ENCODE measurements around the gene OLFML3. TPM values are rescaled to one million over a fixed set of nuclear protein-coding genes. Genes with fewer than 3 reads are reported as not detected.
"Not testable (repeated sequence)": the region's sequence is repeated elsewhere in the genome, so short reads cannot be mapped to it uniquely, and the experiment has no call there.

The OLFML3 gene
- total RNA-seq, 3 donors from 2014 or later (not counting 1 experiment from before 2014, with no cell fraction given), result 0.16 TPM; not detected in 2

DNA sequence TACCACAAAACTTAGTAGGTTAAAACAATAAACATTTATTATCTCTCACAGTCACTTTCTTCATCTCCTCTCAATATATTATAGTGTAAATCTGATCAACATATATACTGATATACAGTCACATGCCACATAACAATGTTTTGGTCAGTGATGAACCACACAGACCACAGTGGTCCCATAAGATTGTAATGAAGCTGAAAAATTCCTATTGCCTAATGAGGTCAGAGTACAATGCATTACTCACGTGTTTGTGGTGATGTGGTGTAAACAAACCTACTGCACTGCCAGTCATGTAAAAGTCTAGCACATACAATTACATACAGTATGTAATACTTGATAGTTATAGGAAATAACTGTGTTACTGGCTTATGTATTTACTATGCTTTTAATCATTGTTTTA is 30.1 kb downstream of the OLFML3 start:
- no peak overlapping the region for H3K27ac Mint-ChIP-seq
- Histone ChIP-seq H3K9me3 (ENCODE audit: control insufficient read depth, insufficient read depth, low read length) (no peaks in the 10 kb centered on the region), H3K4me3 (ENCODE audit: low read length) (no peak overlapping the region), H3K27ac (ENCODE audit: low read length) (no peak overlapping the region), H3K36me3 (ENCODE audit: control insufficient read depth, insufficient read depth, low read length) (no peaks in the 10 kb centered on the region), H3K27me3 (ENCODE audit: control insufficient read depth, insufficient read depth, low read length) (peaks cover 1% of the 10 kb centered on the region), H3K4me1 (ENCODE audit: control insufficient read depth, insufficient read depth, low read length) (no peaks in the 10 kb centered on the region)
- WGBS (ENCODE audit: insufficient coverage), result no CpG with 5 or more reads among the region's 1 CpG
- TF ChIP-seq CTCF (IDR thresholded peaks at IDR 0.05), result no peak
- no peak for DNase-seq
- peaks cover 6 to 17% of the 10 kb centered on the region in 2 donors for H3K4me1 Mint-ChIP-seq
- peaks cover 8 to 9% of the 10 kb centered on the region in 2 donors for H3K27me3 Mint-ChIP-seq (ENCODE audit: low read depth in 2 of 2)
- intact Hi-C loops (cut with micrococcal nuclease), result no loop called here
- no peak overlapping the region for H3K4me3 Mint-ChIP-seq
- H3K9me3 Mint-ChIP-seq, result no peaks in the 10 kb centered on the region
- no peaks in the 10 kb centered on the region for H3K36me3 Mint-ChIP-seq
- ATAC-seq, result peak; percentile 15 to 52 (median 49)

GRCh38 chr1:114010433-114011184 is 31.3 kb downstream of the OLFML3 start:
- H3K27ac Mint-ChIP-seq, result peak overlapping the region in 1 of 2 donors; percentile 5
- no peaks in the 10 kb centered on the region for H3K36me3 ChIP-seq (ENCODE audit: control insufficient read depth, insufficient read depth, low read length)
- no peaks in the 10 kb centered on the region for H3K36me3 Mint-ChIP-seq
- no peaks in the 10 kb centered on the region for H3K9me3 Mint-ChIP-seq
- no peak overlapping the region for H3K27ac ChIP-seq (ENCODE audit: low read length)
- peaks cover 4% of the 10 kb centered on the region for H3K27me3 ChIP-seq (ENCODE audit: control insufficient read depth, insufficient read depth, low read length)
- 87% methylated on average over 4 of the region's 9 CpGs for WGBS (ENCODE audit: insufficient coverage)
- H3K4me3 Mint-ChIP-seq, result no peak overlapping the region
- TF ChIP-seq CTCF (IDR thresholded peaks at IDR 0.05), result no peak
- peaks cover 6 to 17% of the 10 kb centered on the region in 2 donors for H3K4me1 Mint-ChIP-seq
- intact Hi-C loops (cut with micrococcal nuclease), result no loop called here
- DNase-seq (no peak), ATAC-seq (peak; percentile 70 to 95 (median 85))
- no peaks in the 10 kb centered on the region for H3K4me1 ChIP-seq (ENCODE audit: control insufficient read depth, insufficient read depth, low read length)
- no peaks in the 10 kb centered on the region for H3K9me3 ChIP-seq (ENCODE audit: control insufficient read depth, insufficient read depth, low read length)
- no peak overlapping the region for H3K4me3 ChIP-seq (ENCODE audit: low read length)
- peaks cover 2 to 9% of the 10 kb centered on the region in 2 donors for H3K27me3 Mint-ChIP-seq (ENCODE audit: low read depth in 2 of 2)

GRCh38 chr1:114011796-114012195 is 32.5 kb downstream of the OLFML3 start:
- TF ChIP-seq CTCF (IDR thresholded peaks at IDR 0.05), result no peak
- Mint-ChIP-seq H3K4me1 (peaks cover 6 to 17% of the 10 kb centered on the region in 2 donors), H3K9me3 (no peaks in the 10 kb centered on the region), H3K36me3 (no peaks in the 10 kb centered on the region), H3K27me3 (ENCODE audit: low read depth in 2 of 2) (peaks cover 2% of the 10 kb centered on the region in 2 donors), H3K27ac (no peak overlapping the region), H3K4me3 (no peak overlapping the region)
- Histone ChIP-seq H3K9me3 (ENCODE audit: control insufficient read depth, insufficient read depth, low read length) (no peaks in the 10 kb centered on the region), H3K27me3 (ENCODE audit: control insufficient read depth, insufficient read depth, low read length) (peaks cover 4% of the 10 kb centered on the region), H3K4me3 (ENCODE audit: low read length) (no peak overlapping the region), H3K27ac (ENCODE audit: low read length) (no peak overlapping the region), H3K4me1 (ENCODE audit: control insufficient read depth, insufficient read depth, low read length) (no peaks in the 10 kb centered on the region), H3K36me3 (ENCODE audit: control insufficient read depth, insufficient read depth, low read length) (no peaks in the 10 kb centered on the region)
- intact Hi-C loops (cut with micrococcal nuclease), result no loop called here
- DNase-seq, result no peak
- no peak for ATAC-seq

- no peak for TF ChIP-seq CTCF (IDR thresholded peaks at IDR 0.05)
- WGBS (ENCODE audit: insufficient coverage), result 92% methylated on average over 2 of the region's 2 CpGs
- Mint-ChIP-seq H3K27ac (no peak overlapping the region), H3K27me3 (ENCODE audit: low read depth in 2 of 2) (peaks cover 6 to 7% of the 10 kb centered on the region in 2 donors), H3K9me3 (peaks cover 0 to 6% of the 10 kb centered on the region in 2 donors), H3K4me3 (no peak overlapping the region), H3K4me1 (peaks cover 6 to 11% of the 10 kb centered on the region in 2 donors), H3K36me3 (peaks cover 8% of the 10 kb centered on the region)
- ATAC-seq, result no peak
- H3K36me3 ChIP-seq (ENCODE audit: control insufficient read depth, insufficient read depth, low read length), result no peaks in the 10 kb centered on the region
- no peak overlapping the region for H3K4me3 ChIP-seq (ENCODE audit: low read length)
- H3K27ac ChIP-seq (ENCODE audit: low read length), result no peak overlapping the region
- peaks cover 4% of the 10 kb centered on the region for H3K27me3 ChIP-seq (ENCODE audit: control insufficient read depth, insufficient read depth, low read length)
- no peaks in the 10 kb centered on the region for H3K9me3 ChIP-seq (ENCODE audit: control insufficient read depth, insufficient read depth, low read length)
- H3K4me1 ChIP-seq (ENCODE audit: control insufficient read depth, insufficient read depth, low read length), result no peaks in the 10 kb centered on the region
- DNase-seq, result no peak
- intact Hi-C loops (cut with micrococcal nuclease), result no loop called here
Measured at GRCh38 chr1:114015075-114015474, 35.8 kb downstream of the OLFML3 start.

GRCh38 chr1:114019724-114020123 is 40.5 kb downstream of the OLFML3 start:
- DNase-seq; H3K36me3 Mint-ChIP-seq; H3K9me3 ChIP-seq (ENCODE audit: control insufficient read depth, insufficient read depth, low read length); ATAC-seq; intact Hi-C loops (cut with micrococcal nuclease); H3K27ac Mint-ChIP-seq; H3K9me3 Mint-ChIP-seq; H3K4me3 ChIP-seq (ENCODE audit: low read length); H3K4me1 Mint-ChIP-seq; H3K27ac ChIP-seq (ENCODE audit: low read length); H3K27me3 ChIP-seq (ENCODE audit: control insufficient read depth, insufficient read depth, low read length); H3K4me1 ChIP-seq (ENCODE audit: control insufficient read depth, insufficient read depth, low read length); H3K27me3 Mint-ChIP-seq (ENCODE audit: low read depth in 2 of 2); H3K36me3 ChIP-seq (ENCODE audit: control insufficient read depth, insufficient read depth, low read length); H3K4me3 Mint-ChIP-seq: not testable (repeated sequence)
- WGBS (ENCODE audit: insufficient coverage), result 84% methylated on average over 3 of the region's 3 CpGs

Data from natural killer cell (primary cell).